Vagina (tissue), 2 donors: ENCODE data around the gene RAPSN. TPM values are rescaled to one million over a fixed set of nuclear protein-coding genes. Genes with fewer than 3 reads are reported as not detected.

Experiments
- DNase-seq, 2 donors: peaks; one replicate each; pipeline ENCODE4 v3.0.0-alpha.2; 2017; ENCODE audit errors: extremely low spot score in 2 of 2
- H3K27ac ChIP-seq: fragments of 200-600 bp; sonication (generic); one replicate; pipeline ENCODE4 v1.5.1; 2019
- H3K27me3 ChIP-seq: fragments of 200-600 bp; sonication (generic); one replicate; pipeline ENCODE4 v1.5.1; 2019
- H3K36me3 ChIP-seq, 2 donors: fragments of 200-600 bp; sonication (generic); one replicate each; pipeline ENCODE4 v1.5.1; 2017 to 2019
- H3K4me1 ChIP-seq: fragments of 200-600 bp; sonication (generic); one replicate; pipeline ENCODE4 v1.5.1; 2019
- H3K4me3 ChIP-seq, 2 donors: fragments of 200-600 bp; sonication (generic); 1 replicate in 1 of 2; 2 replicates in 1 of 2; pipeline ENCODE4 v1.5.1; 2016 to 2019
- H3K9me3 ChIP-seq: fragments of 200-600 bp; sonication (generic); one replicate; pipeline ENCODE4 v1.5.1; 2019
- POLR2A ChIP-seq, 2 donors: fragments of 450-650 bp; IDR thresholded peaks; one replicate each; pipeline ENCODE4 v1.6.1; 2017; ENCODE audit warnings: antibody characterized with exemption in 2 of 2, mild to moderate bottlenecking in 2 of 2, moderate library complexity in 2 of 2
- POLR2AphosphoS5 ChIP-seq, 2 donors: sonication (generic); formaldehyde crosslinking; IDR thresholded peaks; one replicate each; pipeline ENCODE4 v1.9.0; 2017; ENCODE audit warnings: antibody characterized with exemption in 2 of 2, mild to moderate bottlenecking in 2 of 2, low read depth in 1 of 2; ENCODE audit not compliant: insufficient read depth in 1 of 2
- intact Hi-C: fragments of 100-400 bp; cut with DNase I; formaldehyde crosslinking; loops from one replicate; pipeline ENCODE4 v1.15.1; 2023
- total RNA-seq: library from RNA; depleted of rRNA; stranded (reverse); fragments of >200 nt; gene quantifications from one replicate; pipeline ENCODE4 v1.2.3, GENCODE V29; 2016
- TF ChIP-seq, protein P1 (sequence below), 3 experiments: fragments of 450-650 bp in 2 of 3; fragments of 200-600 bp in 1 of 3; sonication (generic) in 1 of 3; IDR thresholded peaks; one replicate each; pipeline ENCODE4 v1.5.1; 2017 to 2019; ENCODE audit warnings: antibody characterized with exemption in 3 of 3, mild to moderate bottlenecking in 2 of 3, moderate library complexity in 2 of 3

Gene RAPSN
- total RNA-seq, 1 donor from 2014 or later, result not detected

DNA sequence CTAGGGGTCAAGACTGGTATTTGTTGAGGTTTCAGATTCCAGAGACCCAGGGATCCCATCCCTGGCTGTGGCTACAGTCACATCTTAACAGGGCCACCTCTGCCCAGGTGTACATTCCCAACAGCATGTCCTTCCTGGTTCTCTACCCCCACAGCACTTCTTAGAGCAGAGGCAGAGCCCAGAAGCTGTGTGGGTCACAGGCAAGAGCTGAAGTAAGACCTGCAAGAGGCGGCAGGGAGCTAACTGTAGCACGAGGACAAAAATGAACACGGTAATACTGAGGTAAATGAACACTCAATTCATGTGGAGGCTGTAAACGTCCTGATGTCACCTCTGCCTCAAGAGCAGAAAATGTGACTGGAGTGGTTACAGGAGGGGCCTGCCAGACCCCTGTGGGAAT is 21.7 kb upstream of the RAPSN start:
- H3K36me3 ChIP-seq, result peaks cover 0 to 51% of the 10 kb centered on the region in 2 donors
- TF ChIP-seq POLR2AphosphoS5 (IDR thresholded peaks at IDR 0.05; ENCODE audit: insufficient read depth in 1 of 2, low read depth in 1 of 2) (no peak), POLR2A (IDR thresholded peaks at IDR 0.05) (no peak)
- TF ChIP-seq, protein P1, sequence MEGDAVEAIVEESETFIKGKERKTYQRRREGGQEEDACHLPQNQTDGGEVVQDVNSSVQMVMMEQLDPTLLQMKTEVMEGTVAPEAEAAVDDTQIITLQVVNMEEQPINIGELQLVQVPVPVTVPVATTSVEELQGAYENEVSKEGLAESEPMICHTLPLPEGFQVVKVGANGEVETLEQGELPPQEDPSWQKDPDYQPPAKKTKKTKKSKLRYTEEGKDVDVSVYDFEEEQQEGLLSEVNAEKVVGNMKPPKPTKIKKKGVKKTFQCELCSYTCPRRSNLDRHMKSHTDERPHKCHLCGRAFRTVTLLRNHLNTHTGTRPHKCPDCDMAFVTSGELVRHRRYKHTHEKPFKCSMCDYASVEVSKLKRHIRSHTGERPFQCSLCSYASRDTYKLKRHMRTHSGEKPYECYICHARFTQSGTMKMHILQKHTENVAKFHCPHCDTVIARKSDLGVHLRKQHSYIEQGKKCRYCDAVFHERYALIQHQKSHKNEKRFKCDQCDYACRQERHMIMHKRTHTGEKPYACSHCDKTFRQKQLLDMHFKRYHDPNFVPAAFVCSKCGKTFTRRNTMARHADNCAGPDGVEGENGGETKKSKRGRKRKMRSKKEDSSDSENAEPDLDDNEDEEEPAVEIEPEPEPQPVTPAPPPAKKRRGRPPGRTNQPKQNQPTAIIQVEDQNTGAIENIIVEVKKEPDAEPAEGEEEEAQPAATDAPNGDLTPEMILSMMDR (IDR thresholded peaks at IDR 0.05), result no peak
- no peaks in the 10 kb centered on the region for H3K27me3 ChIP-seq
- no peaks in the 10 kb centered on the region for H3K9me3 ChIP-seq
- intact Hi-C loops, result no loop called here
- DNase-seq, result no peak
- H3K4me1 ChIP-seq, result peaks cover 33% of the 10 kb centered on the region
- H3K4me3 ChIP-seq, result no peak overlapping the region
- H3K27ac ChIP-seq, result no peak overlapping the region

DNA sequence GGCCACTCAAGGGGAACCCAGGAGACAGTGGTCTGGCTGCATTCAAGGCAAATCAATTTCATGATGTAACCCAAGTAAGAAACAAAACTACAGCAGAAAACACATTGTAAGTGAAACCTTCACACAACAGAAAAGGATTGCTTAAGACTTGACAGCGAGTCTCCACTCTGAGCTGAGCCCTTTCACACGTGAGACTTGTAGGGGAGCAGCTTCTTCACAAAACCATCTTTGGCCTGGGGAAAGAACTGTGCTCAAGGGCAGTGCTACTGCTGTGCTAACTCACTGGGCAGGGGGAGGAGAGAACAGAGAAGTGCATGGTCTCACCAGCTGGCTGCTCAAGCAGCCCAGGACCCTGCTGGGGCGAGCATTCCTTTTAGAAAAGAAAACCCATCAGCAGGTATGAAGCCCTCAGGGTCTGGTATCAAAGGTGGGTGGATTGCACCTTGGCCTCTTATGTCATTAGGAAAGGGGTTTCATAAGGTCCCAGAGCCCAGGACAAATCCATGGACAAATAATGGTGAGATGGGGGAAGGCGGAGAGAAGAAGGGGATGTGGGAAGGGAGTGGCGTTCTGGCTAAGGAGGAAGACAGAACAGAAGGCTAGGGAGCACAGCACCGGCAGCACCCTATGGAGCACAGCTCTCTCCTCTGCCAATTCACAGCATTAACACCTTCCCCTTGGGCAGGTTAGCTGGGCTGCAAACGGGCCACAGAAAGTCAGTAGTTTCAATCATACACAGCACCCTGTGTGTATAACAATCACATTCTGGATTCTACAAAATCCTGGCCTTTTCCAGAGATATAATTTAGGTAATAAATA is 20.6 kb upstream of the RAPSN start:
- no peaks in the 10 kb centered on the region for H3K9me3 ChIP-seq
- DNase-seq, result no peak
- no peak overlapping the region for H3K27ac ChIP-seq
- H3K4me1 ChIP-seq, result peaks cover 37% of the 10 kb centered on the region
- intact Hi-C loops, result loop anchor here (10.0 kb wide), 1 partner anchor 85 kb away; the partner anchor contains the start of gene CELF1
- no peak overlapping the region for H3K4me3 ChIP-seq
- TF ChIP-seq, protein P1 (IDR thresholded peaks at IDR 0.05), result no peak
- TF ChIP-seq POLR2AphosphoS5 (IDR thresholded peaks at IDR 0.05; ENCODE audit: insufficient read depth in 1 of 2, low read depth in 1 of 2), result no peak
- no peak for TF ChIP-seq POLR2A (IDR thresholded peaks at IDR 0.05)
- H3K27me3 ChIP-seq, result no peaks in the 10 kb centered on the region
- peaks cover 0 to 41% of the 10 kb centered on the region in 2 donors for H3K36me3 ChIP-seq

DNA sequence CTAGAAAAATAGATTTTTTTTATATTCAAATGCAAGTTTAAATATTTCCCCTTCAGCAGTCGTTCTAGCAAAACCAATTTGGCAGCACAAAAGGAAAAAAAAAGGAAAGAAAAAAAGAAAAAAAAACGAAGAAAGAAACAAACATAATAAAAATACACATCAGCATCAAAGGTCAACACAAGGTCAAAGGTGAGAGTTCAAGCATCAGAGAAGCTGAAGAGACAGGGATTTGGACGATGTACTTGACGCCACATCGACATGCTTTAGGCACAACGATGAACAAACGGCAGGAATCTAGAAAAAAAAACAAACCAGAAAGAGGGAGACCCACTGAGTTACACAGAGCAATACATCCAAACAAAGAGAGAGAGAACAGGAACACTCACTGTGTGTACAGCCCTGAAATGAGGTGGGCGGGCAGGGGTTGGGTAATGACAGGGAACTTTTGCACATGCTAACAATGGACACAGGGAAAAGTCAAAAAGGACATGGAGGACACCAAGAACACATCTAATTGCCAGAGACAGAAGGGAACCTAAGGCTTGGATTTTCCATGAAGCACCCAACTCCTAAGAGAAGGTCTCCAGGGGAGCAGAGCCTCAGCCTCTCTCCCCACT is 19.8 kb upstream of the RAPSN start:
- intact Hi-C loops, result loop anchor here (10.0 kb wide), 1 partner anchor 86 kb away; the partner anchor contains the start of gene CELF1
- Histone ChIP-seq H3K4me1 (peaks cover 37% of the 10 kb centered on the region), H3K9me3 (no peaks in the 10 kb centered on the region), H3K4me3 (no peak overlapping the region), H3K36me3 (peaks cover 0 to 33% of the 10 kb centered on the region in 2 donors), H3K27ac (no peak overlapping the region), H3K27me3 (no peaks in the 10 kb centered on the region)
- TF ChIP-seq, protein P1 (IDR thresholded peaks at IDR 0.05), result no peak
- no peak for TF ChIP-seq POLR2A (IDR thresholded peaks at IDR 0.05)
- TF ChIP-seq POLR2AphosphoS5 (IDR thresholded peaks at IDR 0.05; ENCODE audit: insufficient read depth in 1 of 2, low read depth in 1 of 2), result no peak
- no peak for DNase-seq

DNA sequence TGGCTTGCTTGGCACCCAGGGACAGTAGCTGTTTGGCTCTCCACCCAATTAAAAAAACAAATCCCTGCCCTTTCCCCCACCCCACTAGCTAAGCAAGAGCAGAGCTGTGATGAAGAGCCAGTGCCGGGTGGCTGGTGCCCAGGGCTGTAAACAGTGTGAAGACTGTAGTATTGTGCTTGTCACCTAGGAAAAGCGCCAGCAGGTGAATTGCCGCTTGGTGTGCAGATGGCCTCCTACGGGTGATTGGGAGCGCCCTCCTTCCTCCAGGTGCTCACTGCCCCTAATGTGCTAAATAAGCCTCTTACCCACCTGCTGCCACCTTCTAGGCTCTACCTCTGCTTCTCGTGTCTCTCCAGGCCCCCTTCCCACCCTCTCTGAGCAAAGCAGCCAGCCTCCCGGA is 18.4 kb upstream of the RAPSN start:
- intact Hi-C loops, result loop anchor here (10.0 kb wide), 1 partner anchor 87 kb away; the partner anchor contains the start of gene CELF1
- H3K27ac ChIP-seq, result peak overlapping the region; percentile 45
- H3K36me3 ChIP-seq, result peaks cover 0 to 22% of the 10 kb centered on the region in 2 donors

More for the DNA sequence above, 18.4 kb upstream of the RAPSN start:
- Histone ChIP-seq H3K4me3 (no peak overlapping the region), H3K27me3 (no peaks in the 10 kb centered on the region), H3K9me3 (no peaks in the 10 kb centered on the region), H3K4me1 (peaks cover 37% of the 10 kb centered on the region)
- no peak for DNase-seq
- TF ChIP-seq POLR2A (IDR thresholded peaks at IDR 0.05) (no peak), POLR2AphosphoS5 (IDR thresholded peaks at IDR 0.05; ENCODE audit: insufficient read depth in 1 of 2, low read depth in 1 of 2) (no peak)
- TF ChIP-seq, protein P1 (IDR thresholded peaks at IDR 0.05), result no peak
